B cell (primary cell): ENCODE measurements around the gene DIAPH1. TPM values are rescaled to one million over a fixed set of nuclear protein-coding genes. Genes with fewer than 3 reads are reported as not detected.

Source experiments
- ATAC-seq: fragments of 200-7000 bp; cut with Tn5 transposase; one replicate; pipeline ENCODE4 v1.10.0; 2021; ENCODE audit warnings: low read depth, mild to moderate bottlenecking, moderate number of reproducible peaks, moderate library complexity
- CTCF ChIA-PET: fragments of 350-600 bp; sonication (Branson Sonifier 250); formaldehyde crosslinking; loops from one replicate; lab custom pipeline; 2021; ENCODE audit warnings: antibody characterized with exemption, inconsistent platforms; lab: Charles Lee
- POLR2A ChIA-PET: fragments of 350-600 bp; sonication (Branson Sonifier 250); formaldehyde crosslinking; loops from one replicate; lab custom pipeline; 2021; ENCODE audit warnings: antibody characterized with exemption; lab: Charles Lee
- DNase-seq: peaks from one replicate; pipeline ENCODE4 v3.0.0; 2013
- H2AFZ ChIP-seq: 2 replicates; pipeline ENCODE4 v1.6.1; 2012; ENCODE audit warnings: mild to moderate bottlenecking, low read depth, low read length; ENCODE audit not compliant: insufficient read depth, poor library complexity, severe bottlenecking
- H3K27ac ChIP-seq, 2 donors: 1 replicate in 1 of 2; 2 replicates in 1 of 2; pipeline ENCODE4 v1.5.1; 2012 to 2013; ENCODE audit warnings: low read length in 2 of 2, mild to moderate bottlenecking in 2 of 2, moderate library complexity in 1 of 2
- H3K27me3 ChIP-seq, 4 experiments: fragments of 200-600 bp in 1 of 4; sonication (generic) in 1 of 4; replicated peaks in 1 of 4; 1 replicate in 2 of 4; 2 replicates in 2 of 4; pipeline versions ENCODE4 v1.6.1 to v1.7.0; 2013 to 2016; ENCODE audit warnings: low read length in 3 of 4, mild to moderate bottlenecking in 2 of 4, mixed read lengths in 1 of 4, moderate library complexity in 1 of 4; ENCODE audit not compliant: insufficient read depth in 4 of 4, control insufficient read depth in 3 of 4; ENCODE audit errors: control extremely low read depth in 1 of 4
- H3K36me3 ChIP-seq, 2 experiments: replicated peaks in 1 of 2; 1 replicate in 1 of 2; 2 replicates in 1 of 2; pipeline versions ENCODE4 v1.6.1 to v1.7.1; 2013; ENCODE audit warnings: low read length in 1 of 2; ENCODE audit not compliant: insufficient read depth in 2 of 2, control insufficient read depth in 1 of 2; ENCODE audit errors: control extremely low read depth in 1 of 2, extremely low read depth in 1 of 2
- H3K4me1 ChIP-seq, 2 donors: fragments of 200-600 bp in 1 of 2; sonication (generic) in 1 of 2; 1 replicate in 1 of 2; 2 replicates in 1 of 2; pipeline versions ENCODE4 v1.5.1 to v1.6.1; 2013 to 2017; ENCODE audit warnings: low read length in 2 of 2; ENCODE audit not compliant: control insufficient read depth in 2 of 2, insufficient read depth in 2 of 2
- H3K4me2 ChIP-seq: replicated peaks from 2 replicates; pipeline ENCODE3; 2012; ENCODE audit warnings: mild to moderate bottlenecking, low read depth, low read length; ENCODE audit not compliant: poor library complexity, severe bottlenecking
- H3K4me3 ChIP-seq, 5 experiments: fragments of 200-600 bp in 1 of 5; sonication (generic) in 1 of 5; 1 replicate in 3 of 5; 2 replicates in 2 of 5; pipeline versions ENCODE4 v1.5.1 to v1.7.0; 2011 to 2016; ENCODE audit warnings: low read length in 4 of 5, mild to moderate bottlenecking in 4 of 5, low read depth in 2 of 5, control low read depth in 1 of 5, moderate library complexity in 1 of 5; ENCODE audit not compliant: insufficient read depth in 1 of 5; ENCODE audit errors: control extremely low read depth in 1 of 5, extremely low read depth in 1 of 5
- H3K79me2 ChIP-seq: fragments of 200-600 bp; sonication (generic); one replicate; pipeline ENCODE4 v1.6.0; 2016; ENCODE audit warnings: low read length; ENCODE audit not compliant: control insufficient read depth, insufficient read depth
- H3K9ac ChIP-seq: fragments of 200-600 bp; sonication (generic); 2 replicates; pipeline ENCODE4 v1.6.1; 2017; ENCODE audit warnings: mild to moderate bottlenecking, low read length, moderate library complexity
- H3K9me3 ChIP-seq, 3 donors: one replicate each; pipeline versions ENCODE4 v1.6.1 to v1.7.1; 2013; ENCODE audit warnings: low read length in 2 of 3; ENCODE audit not compliant: control insufficient read depth in 2 of 3, insufficient read depth in 1 of 3; ENCODE audit errors: control extremely low read depth in 1 of 3
- H4K20me1 ChIP-seq: 2 replicates; pipeline ENCODE4 v1.6.0; 2012; ENCODE audit warnings: mild to moderate bottlenecking, low read length; ENCODE audit not compliant: insufficient read depth, control insufficient read depth, poor library complexity, severe bottlenecking
- H3K27ac Mint-ChIP-seq: one replicate; pipeline ENCODE4 v1.8.0; 2021; ENCODE audit warnings: mixed read lengths
- H3K27me3 Mint-ChIP-seq: one replicate; pipeline ENCODE4 v1.8.0; 2021; ENCODE audit warnings: mixed read lengths
- H3K4me1 Mint-ChIP-seq: one replicate; pipeline ENCODE4 v1.8.0; 2021; ENCODE audit warnings: mixed read lengths
- H3K4me3 Mint-ChIP-seq: one replicate; pipeline ENCODE4 v1.8.0; 2021; ENCODE audit warnings: mixed read lengths
- H3K9me3 Mint-ChIP-seq: one replicate; pipeline ENCODE4 v1.8.0; 2022; ENCODE audit warnings: mixed read lengths; ENCODE audit not compliant: insufficient read depth
- CTCF ChIP-seq: fragments of 200-600 bp; IDR thresholded peaks from one replicate; pipeline ENCODE4 v1.8.0; 2022; ENCODE audit warnings: antibody characterized with exemption, mild to moderate bottlenecking
- EZH2 ChIP-seq: IDR thresholded peaks from 2 replicates; pipeline ENCODE4 v1.6.1; 2012; ENCODE audit warnings: borderline replicate concordance, low read depth, mild to moderate bottlenecking, moderate library complexity, low read length; ENCODE audit not compliant: insufficient read depth, poor library complexity, severe bottlenecking
- whole genome bisulfite sequencing: methylation state at CpG from one replicate; pipeline ENCODE4 v1.1.5; 2013; ENCODE audit warnings: missing lambda C conversion rate; ENCODE audit not compliant: insufficient coverage; 5-methylcytosine and 5-hydroxymethylcytosine counted together
- intact Hi-C: fragments of 100-400 bp; cut with micrococcal nuclease; formaldehyde crosslinking; loops from one replicate; pipeline ENCODE4 v1.10.0; 2022
- polyA plus RNA-seq: library from polyadenylated mRNA; depleted of rRNA; stranded (reverse); fragments of >200 nt; gene quantifications from 2 replicates; pipeline ENCODE4 v1.2.3, GENCODE V29; 2012
- total RNA-seq, 2 donors: library from RNA; stranded (reverse); fragments of 120-200 nt in 1 of 2; gene quantifications; 1 replicate in 1 of 2; 2 replicates in 1 of 2; pipeline versions ENCODE4 v1.2.3 to v1.2.4, GENCODE V29; 2013 to 2022

Gene DIAPH1
- total and polyA plus RNA-seq, 2 donors (not counting 1 experiment from before 2014, with no cell fraction given): 59.7 to 113 TPM

DNA sequence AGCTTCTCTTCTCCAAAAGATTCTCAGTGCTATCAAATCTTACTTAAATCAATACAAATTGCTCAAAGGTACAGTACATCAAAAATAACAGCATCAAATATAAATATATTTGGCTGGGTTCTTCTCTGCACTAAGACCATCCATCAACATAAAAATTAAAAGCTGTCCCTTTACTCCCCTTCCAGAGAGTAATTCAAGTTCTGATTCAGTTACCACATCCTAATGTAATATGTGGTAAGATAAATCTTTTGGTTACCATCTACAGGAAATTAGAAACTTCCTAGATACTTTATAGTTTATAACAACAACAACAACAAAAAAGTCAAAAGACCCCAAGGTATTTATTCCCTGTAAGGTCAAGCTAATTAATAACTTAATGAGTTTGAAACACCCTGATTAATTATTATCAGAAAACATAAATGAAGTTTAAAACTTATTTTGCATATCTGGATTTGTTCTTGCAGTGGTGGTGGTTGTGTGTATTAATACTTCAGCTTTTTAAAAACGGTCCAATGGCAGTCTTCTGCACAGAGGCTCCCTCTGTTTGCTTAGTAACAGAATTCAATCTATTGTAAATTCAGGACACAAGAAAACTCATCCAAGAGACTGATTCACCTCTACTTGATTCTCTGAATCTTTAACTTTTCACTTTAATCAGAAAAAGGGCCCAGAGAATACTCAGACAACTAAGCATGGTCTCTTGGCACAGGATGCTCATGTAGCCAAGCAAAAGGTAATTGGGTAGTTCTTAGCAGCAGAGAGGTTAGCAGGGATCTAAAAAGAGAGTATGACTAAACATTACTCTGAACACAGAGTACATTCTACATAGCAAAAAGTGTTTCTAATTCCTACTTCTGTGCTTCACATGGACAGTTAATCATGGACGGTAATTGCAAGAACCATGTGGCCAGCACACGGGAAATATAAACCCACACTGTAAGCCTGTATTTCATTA is 20.1 kb downstream of the DIAPH1 start:
- Histone ChIP-seq H3K9me3 (peaks cover 0 to 6% (median 0%) of the 10 kb centered on the region in 3 donors), H3K4me2 (no peak overlapping the region), H3K79me2 (peaks cover 89% of the 10 kb centered on the region), H3K27me3 (no peaks in the 10 kb centered on the region), H4K20me1 (peaks cover 31% of the 10 kb centered on the region), H3K4me3 (no peak overlapping the region), H3K27ac (peak overlapping the region in 1 of 2 donors; percentile 61), H3K36me3 (peaks cover 4 to 11% of the 10 kb centered on the region in 2 experiments), H2AFZ (no peak overlapping the region), H3K4me1 (peaks cover 23 to 40% of the 10 kb centered on the region in 2 donors), H3K9ac (no peak overlapping the region)
- H3K9me3 Mint-ChIP-seq: no peaks in the 10 kb centered on the region
- intact Hi-C loops: no loop called here
- no peak overlapping the region for H3K27ac Mint-ChIP-seq
- DNase-seq (no peak), ATAC-seq (no peak)
- no CpG with 5 or more reads among the region's 3 CpGs for WGBS
- ChIA-PET CTCF (interaction anchor here (1.0 to 5.6 kb wide), 6 partner anchors 9 to 362 kb away, joined by 3 to 50 read pairs (median 4); partner anchors contain the start of genes DIAPH1, HDAC3 and RELL2), POLR2A (interaction anchor here (0.6 to 0.7 kb wide), 3 partner anchors 19 to 1911 kb away, joined by 3 to 6 read pairs (median 3); no protein-coding TSS in a partner anchor)
- H3K4me1 Mint-ChIP-seq: peaks cover 61% of the 10 kb centered on the region
- TF ChIP-seq EZH2 (no peak), CTCF (no peak)
- H3K27me3 Mint-ChIP-seq: no peaks in the 10 kb centered on the region
- H3K4me3 Mint-ChIP-seq: peak overlapping the region; percentile 12
